H9 (cell line): Measurements from ENCODE around the gene OCRL. TPM values are rescaled to one million over a fixed set of nuclear protein-coding genes. Genes with fewer than 3 reads are reported as not detected.

Source experiments
- DNase-seq: peaks from one replicate; pipeline ENCODE4 v3.0.0-alpha.2; 2017
- H2AFZ ChIP-seq: one replicate; pipeline ENCODE4 v1.6.1; 2013; ENCODE audit warnings: mild to moderate bottlenecking, low read length, control low read depth, moderate library complexity
- H2AK5ac ChIP-seq: 2 replicates; pipeline ENCODE4 v1.6.1; 2013; ENCODE audit warnings: low read length, control low read depth, mixed read lengths; ENCODE audit not compliant: insufficient read length
- H2BK120ac ChIP-seq: one replicate; pipeline ENCODE4 v1.6.1; 2013; ENCODE audit warnings: low read depth, mild to moderate bottlenecking, low read length, control low read depth, inconsistent platforms; ENCODE audit not compliant: poor library complexity, severe bottlenecking
- H2BK12ac ChIP-seq: 2 replicates; pipeline ENCODE4 v1.6.1; 2013; ENCODE audit warnings: low read length, control low read depth, mixed read lengths, low read depth; ENCODE audit not compliant: insufficient read length
- H2BK15ac ChIP-seq: 2 replicates; pipeline ENCODE4 v1.6.1; 2013; ENCODE audit warnings: low read depth, low read length, control low read depth
- H2BK20ac ChIP-seq: one replicate; pipeline ENCODE4 v1.6.1; 2013; ENCODE audit warnings: low read depth, mild to moderate bottlenecking, low read length, control low read depth, inconsistent platforms; ENCODE audit not compliant: poor library complexity, severe bottlenecking
- H2BK5ac ChIP-seq: 2 replicates; pipeline ENCODE4 v1.6.1; 2013; ENCODE audit warnings: low read length, control low read depth, mixed read lengths; ENCODE audit not compliant: insufficient read length
- H3K14ac ChIP-seq: 2 replicates; pipeline ENCODE4 v1.6.1; 2013; ENCODE audit warnings: low read length, control low read depth; ENCODE audit not compliant: insufficient read depth
- H3K18ac ChIP-seq: 2 replicates; pipeline ENCODE4 v1.6.1; 2013; ENCODE audit warnings: low read depth, mild to moderate bottlenecking, mixed read lengths, low read length, control low read depth; ENCODE audit not compliant: insufficient read length
- H3K23ac ChIP-seq: 2 replicates; pipeline ENCODE4 v1.6.1; 2013; ENCODE audit warnings: low read length, control low read depth, mixed read lengths, low read depth; ENCODE audit not compliant: insufficient read length
- H3K23me2 ChIP-seq: 2 replicates; pipeline ENCODE4 v1.6.1; 2013; ENCODE audit warnings: low read depth, mild to moderate bottlenecking, mixed read lengths, low read length, control low read depth; ENCODE audit not compliant: insufficient read length, poor library complexity, severe bottlenecking
- H3K27ac ChIP-seq: 2 replicates; pipeline ENCODE4 v1.5.1; 2013; ENCODE audit warnings: low read length, control low read depth, mixed read lengths, low read depth; ENCODE audit not compliant: insufficient read length
- H3K27me3 ChIP-seq: 2 replicates; pipeline ENCODE4 v1.6.1; 2013; ENCODE audit warnings: low read length, control low read depth, inconsistent platforms; ENCODE audit not compliant: insufficient read depth
- H3K4ac ChIP-seq: 2 replicates; pipeline ENCODE4 v1.6.1; 2013; ENCODE audit warnings: low read depth, mild to moderate bottlenecking, control low read depth, inconsistent platforms, low read length, moderate library complexity
- H3K4me1 ChIP-seq: 2 replicates; pipeline ENCODE4 v1.6.1; 2013; ENCODE audit warnings: low read length, control low read depth, inconsistent platforms; ENCODE audit not compliant: insufficient read depth
- H3K4me2 ChIP-seq: 2 replicates; pipeline ENCODE4 v1.6.1; 2013; ENCODE audit warnings: low read length, control low read depth, mixed read lengths; ENCODE audit not compliant: insufficient read length, insufficient read depth
- H3K56ac ChIP-seq: 2 replicates; pipeline ENCODE4 v1.6.1; 2013; ENCODE audit warnings: low read depth, mild to moderate bottlenecking, mixed read lengths, low read length, control low read depth; ENCODE audit not compliant: insufficient read length
- H3K79me1 ChIP-seq: 2 replicates; pipeline ENCODE4 v1.6.1; 2013; ENCODE audit warnings: low read depth, mild to moderate bottlenecking, moderate library complexity, low read length, control low read depth, inconsistent platforms; ENCODE audit not compliant: insufficient read depth, poor library complexity, severe bottlenecking
- H3K79me2 ChIP-seq: 2 replicates; pipeline ENCODE4 v1.6.1; 2013; ENCODE audit warnings: low read length, control low read depth, inconsistent platforms; ENCODE audit not compliant: insufficient read depth
- H3K9ac ChIP-seq: 2 replicates; pipeline ENCODE4 v1.6.1; 2013; ENCODE audit warnings: low read length, control low read depth, mixed read lengths; ENCODE audit not compliant: insufficient read length; ENCODE audit errors: extremely low read depth
- H3K9me3 ChIP-seq: one replicate; pipeline ENCODE4 v1.6.1; 2013; ENCODE audit warnings: low read depth, low read length, inconsistent platforms; ENCODE audit not compliant: control insufficient read depth
- H3T11ph ChIP-seq: one replicate; pipeline ENCODE4 v1.6.1; 2013; ENCODE audit warnings: mild to moderate bottlenecking, low read length, control low read depth, inconsistent platforms
- H4K20me1 ChIP-seq: one replicate; pipeline ENCODE4 v1.6.1; 2013; ENCODE audit not compliant: control insufficient read depth, insufficient read length, insufficient read depth
- H4K5ac ChIP-seq: 2 replicates; pipeline ENCODE4 v1.6.1; 2013; ENCODE audit warnings: low read depth, mild to moderate bottlenecking, mixed read lengths, low read length, control low read depth; ENCODE audit not compliant: insufficient read length
- H4K8ac ChIP-seq: replicated peaks from 2 replicates; pipeline ENCODE4 v1.6.1; 2013; ENCODE audit warnings: low read length, control low read depth, mixed read lengths, low read depth; ENCODE audit not compliant: insufficient read length
- H4K91ac ChIP-seq: 2 replicates; pipeline ENCODE4 v1.6.1; 2013; ENCODE audit warnings: low read depth, mild to moderate bottlenecking, moderate library complexity, mixed read lengths, low read length, control low read depth; ENCODE audit not compliant: insufficient read length
- H3K27ac Mint-ChIP-seq, 3 experiments: 2 replicates in 2 of 3; 3 replicates in 1 of 3; pipeline ENCODE4 v1.8.0; 2020 to 2021; ENCODE audit warnings: mixed read lengths in 3 of 3, mild to moderate bottlenecking in 1 of 3, moderate library complexity in 1 of 3
- H3K27me3 Mint-ChIP-seq: 2 replicates; pipeline ENCODE4 v1.8.0; 2021; ENCODE audit warnings: low read depth, mild to moderate bottlenecking, moderate library complexity, mixed read lengths
- H3K36me3 Mint-ChIP-seq, 3 experiments: 2 replicates in 2 of 3; 3 replicates in 1 of 3; pipeline ENCODE4 v1.8.0; 2020 to 2021; ENCODE audit warnings: low read depth in 3 of 3, mixed read lengths in 3 of 3; ENCODE audit not compliant: insufficient read depth in 1 of 3
- H3K4me1 Mint-ChIP-seq, 2 experiments: 2 replicates each; pipeline ENCODE4 v1.8.0; 2020; ENCODE audit warnings: mixed read lengths in 2 of 2
- H3K4me3 Mint-ChIP-seq, 2 experiments: 2 replicates in 1 of 2; 3 replicates in 1 of 2; pipeline ENCODE4 v1.8.0; 2020 to 2021; ENCODE audit warnings: mild to moderate bottlenecking in 2 of 2, mixed read lengths in 2 of 2, moderate library complexity in 1 of 2
- H3K9me3 Mint-ChIP-seq, 2 experiments: 2 replicates in 1 of 2; 3 replicates in 1 of 2; pipeline ENCODE4 v1.8.0; 2020; ENCODE audit warnings: mild to moderate bottlenecking in 2 of 2, mixed read lengths in 2 of 2, moderate library complexity in 1 of 2
- CTCF ChIP-seq: fragments of 200-600 bp; sonication (generic); conservative IDR thresholded peaks from 3 replicates; pipeline ENCODE4 v1.8.0; 2021; ENCODE audit warnings: antibody characterized with exemption, mild to moderate bottlenecking
- WGBS: extraction: QIAGEN DNeasy Blood & Tissue Kit; methylation state at CpG from one replicate; pipeline ENCODE4 v1.1.7; 2013; ENCODE audit warnings: missing lambda C conversion rate, low lambda C conversion rate, mixed read lengths; ENCODE audit not compliant: insufficient read length; ENCODE audit errors: extremely low coverage; 5-methylcytosine and 5-hydroxymethylcytosine counted together
- total RNA-seq: library from RNA; stranded (reverse); gene quantifications from 2 replicates; pipeline ENCODE4 v1.2.1, GENCODE V29; 2021

The OCRL gene
- total RNA-seq, 1 experiment from 2014 or later, result 31.4 TPM

- no peak for TF ChIP-seq CTCF
Measured at GRCh38 chrX:129544780-129545179, 4.7 kb downstream of the OCRL start.

More at GRCh38 chrX:129544780-129545179, 4.7 kb downstream of the OCRL start:
- peaks cover 9 to 10% of the 10 kb centered on the region in 2 experiments for H3K4me1 Mint-ChIP-seq
- H3K9me3 Mint-ChIP-seq, result no peaks in the 10 kb centered on the region
- Histone ChIP-seq H4K20me1 (no peaks in the 10 kb centered on the region), H4K8ac (no peak overlapping the region), H3K9me3 (no peaks in the 10 kb centered on the region), H3K4ac (no peak overlapping the region), H3K79me1 (no peaks in the 10 kb centered on the region), H3K18ac (no peak overlapping the region), H3T11ph (no peak overlapping the region), H3K14ac (no peak overlapping the region), H3K9ac (no peak overlapping the region), H3K27me3 (no peaks in the 10 kb centered on the region), H2BK5ac (no peak overlapping the region), H2AK5ac (no peak overlapping the region), H3K79me2 (no peaks in the 10 kb centered on the region; the same call in 1 of the 2 replicates), H3K23ac (no peak overlapping the region), H3K4me2 (no peak overlapping the region), H2BK15ac (no peak overlapping the region), H4K5ac (no peak overlapping the region), H3K4me1 (no peaks in the 10 kb centered on the region; the same call in 1 of the 2 replicates), H2BK20ac (no peak overlapping the region), H2BK12ac (no peak overlapping the region), H3K27ac (no peak overlapping the region), H3K23me2 (peaks cover 5% of the 10 kb centered on the region), H2AFZ (no peak overlapping the region), H4K91ac (no peak overlapping the region), H3K56ac (no peak overlapping the region), H2BK120ac (no peak overlapping the region)
- DNase-seq, result no peak
- no peak overlapping the region for H3K27ac Mint-ChIP-seq
- H3K4me3 Mint-ChIP-seq, result no peak overlapping the region
- H3K27me3 Mint-ChIP-seq, result no peaks in the 10 kb centered on the region
- peaks cover 11 to 37% (median 36%) of the 10 kb centered on the region in 3 experiments; a peak in 6 of 7 replicates for H3K36me3 Mint-ChIP-seq
- no CpG with 5 or more reads among the region's 2 CpGs for WGBS
